ENCODE measurements around the gene KCNJ9. TPM values are rescaled to one million over a fixed set of nuclear protein-coding genes. Genes with fewer than 3 reads are reported as not detected.
A peak's percentile ranks its signal among the peaks of the same experiment; 100 is the strongest.

The KCNJ9 gene
- total RNA-seq, 1 donor from 2014 or later, result under 0.01 TPM

GRCh38 chr1:160086456-160086892, 5.1 kb downstream of the KCNJ9 start:
- H3K36me3 ChIP-seq (ENCODE audit: control insufficient read depth, insufficient read depth, low read length), result peaks cover 2% of the 10 kb centered on the region
- no peak for TF ChIP-seq CTCF (IDR thresholded peaks at IDR 0.05; ENCODE audit: insufficient read depth, low read length, severe bottlenecking)
- no peak for FAIRE-seq
- H3K4me3 ChIP-seq (ENCODE audit: low read depth, low read length), result no peak overlapping the region
- peaks cover 14% of the 10 kb centered on the region for H3K27me3 ChIP-seq (ENCODE audit: control insufficient read depth, insufficient read depth, low read length)
- DNase-seq (ENCODE audit: low read depth), result no peak

GRCh38 chr1:160087118-160087662, 5.9 kb downstream of the KCNJ9 start:
- DNase-seq (ENCODE audit: low read depth) (no peak), FAIRE-seq (no peak)
- TF ChIP-seq CTCF (IDR thresholded peaks at IDR 0.05; ENCODE audit: insufficient read depth, low read length, severe bottlenecking), result no peak
- Histone ChIP-seq H3K36me3 (ENCODE audit: control insufficient read depth, insufficient read depth, low read length) (peaks cover 8% of the 10 kb centered on the region), H3K27me3 (ENCODE audit: control insufficient read depth, insufficient read depth, low read length) (peaks cover 7% of the 10 kb centered on the region), H3K4me3 (ENCODE audit: low read depth, low read length) (no peak overlapping the region)

GRCh38 chr1:160089883-160090282, 8.5 kb downstream of the KCNJ9 start:
- no peak for DNase-seq (ENCODE audit: low read depth)
- Histone ChIP-seq H3K4me3 (ENCODE audit: low read depth, low read length) (no peak overlapping the region), H3K36me3 (ENCODE audit: control insufficient read depth, insufficient read depth, low read length) (peaks cover 15% of the 10 kb centered on the region), H3K27me3 (ENCODE audit: control insufficient read depth, insufficient read depth, low read length) (no peaks in the 10 kb centered on the region)
- no peak for FAIRE-seq
- no peak for TF ChIP-seq CTCF (IDR thresholded peaks at IDR 0.05; ENCODE audit: insufficient read depth, low read length, severe bottlenecking)

GRCh38 chr1:160090760-160091159, 9.4 kb downstream of the KCNJ9 start:
- no peak for TF ChIP-seq CTCF (IDR thresholded peaks at IDR 0.05; ENCODE audit: insufficient read depth, low read length, severe bottlenecking)
- Histone ChIP-seq H3K27me3 (ENCODE audit: control insufficient read depth, insufficient read depth, low read length) (no peaks in the 10 kb centered on the region), H3K4me3 (ENCODE audit: low read depth, low read length) (no peak overlapping the region), H3K36me3 (ENCODE audit: control insufficient read depth, insufficient read depth, low read length) (peaks cover 15% of the 10 kb centered on the region)
- no peak for FAIRE-seq
- DNase-seq (ENCODE audit: low read depth), result no peak

- H3K36me3 ChIP-seq (ENCODE audit: control insufficient read depth, insufficient read depth, low read length), result peaks cover 15% of the 10 kb centered on the region
- no peak overlapping the region for H3K4me3 ChIP-seq (ENCODE audit: low read depth, low read length)
- TF ChIP-seq CTCF (IDR thresholded peaks at IDR 0.05; ENCODE audit: insufficient read depth, low read length, severe bottlenecking), result no peak
- H3K27me3 ChIP-seq (ENCODE audit: control insufficient read depth, insufficient read depth, low read length), result no peaks in the 10 kb centered on the region
- no peak for DNase-seq (ENCODE audit: low read depth)
- peak; percentile 36 for FAIRE-seq
Measured at GRCh38 chr1:160091666-160092223, 10.4 kb downstream of the KCNJ9 start.

Measured in bronchial epithelial cell (primary cell).